ENCODE data around the gene EXOC6B.

- no peak for TF ChIP-seq HDAC2 (IDR thresholded peaks at IDR 0.05)
- TF ChIP-seq NFRKB (IDR thresholded peaks at IDR 0.05; ENCODE audit: low read depth): no peak
- no peak for TF ChIP-seq TEAD2 (tag; IDR thresholded peaks at IDR 0.05)
- no peak for TF ChIP-seq MAFK (IDR thresholded peaks at IDR 0.05; ENCODE audit: low read length)
- TF ChIP-seq TAF1 (IDR thresholded peaks at IDR 0.05; ENCODE audit: control insufficient read depth, extremely low read depth, insufficient read depth, low read length, severe bottlenecking): no peak
- no peak for TF ChIP-seq CHD4 (IDR thresholded peaks at IDR 0.05; ENCODE audit: insufficient read depth, insufficient replicate concordance, low read depth, low read length, poor library complexity, severe bottlenecking)
- TF ChIP-seq ELK1 (CRISPR knock-in tag; IDR thresholded peaks at IDR 0.05): no peak
- no peak for TF ChIP-seq CTCF (IDR thresholded peaks at IDR 0.05 in 2 of 3, conservative IDR thresholded peaks at IDR 0.05 in 1 of 3; ENCODE audit: insufficient read depth in 2 of 3, low read depth in 1 of 3, low read length in 3 of 3)
- TF ChIP-seq NFATC3 (IDR thresholded peaks at IDR 0.05): no peak
- no peak for TF ChIP-seq RAD21 (CRISPR knock-in tag; conservative IDR thresholded peaks at IDR 0.05 in 1 of 2, IDR thresholded peaks at IDR 0.05 in 1 of 2)
- TF ChIP-seq ATF6 (CRISPR knock-in tag; IDR thresholded peaks at IDR 0.05): no peak
Measured at GRCh38 chr2:72661985-72662384, 163.8 kb downstream of the EXOC6B start.

Measured in K562 (cell line).